H9 (cell line): Measurements from ENCODE around the gene HS6ST3. TPM values are rescaled to one million over a fixed set of nuclear protein-coding genes. Genes with fewer than 3 reads are reported as not detected.

Experiments
- DNase-seq: peaks from one replicate; pipeline ENCODE4 v3.0.0-alpha.2; 2017
- H2AFZ ChIP-seq: one replicate; pipeline ENCODE4 v1.6.1; 2013; ENCODE audit warnings: mild to moderate bottlenecking, low read length, control low read depth, moderate library complexity
- H2AK5ac ChIP-seq: 2 replicates; pipeline ENCODE4 v1.6.1; 2013; ENCODE audit warnings: low read length, control low read depth, mixed read lengths; ENCODE audit not compliant: insufficient read length
- H2BK120ac ChIP-seq: one replicate; pipeline ENCODE4 v1.6.1; 2013; ENCODE audit warnings: low read depth, mild to moderate bottlenecking, low read length, control low read depth, inconsistent platforms; ENCODE audit not compliant: poor library complexity, severe bottlenecking
- H2BK12ac ChIP-seq: 2 replicates; pipeline ENCODE4 v1.6.1; 2013; ENCODE audit warnings: low read length, control low read depth, mixed read lengths, low read depth; ENCODE audit not compliant: insufficient read length
- H2BK15ac ChIP-seq: 2 replicates; pipeline ENCODE4 v1.6.1; 2013; ENCODE audit warnings: low read depth, low read length, control low read depth
- H2BK20ac ChIP-seq: one replicate; pipeline ENCODE4 v1.6.1; 2013; ENCODE audit warnings: low read depth, mild to moderate bottlenecking, low read length, control low read depth, inconsistent platforms; ENCODE audit not compliant: poor library complexity, severe bottlenecking
- H2BK5ac ChIP-seq: 2 replicates; pipeline ENCODE4 v1.6.1; 2013; ENCODE audit warnings: low read length, control low read depth, mixed read lengths; ENCODE audit not compliant: insufficient read length
- H3K14ac ChIP-seq: 2 replicates; pipeline ENCODE4 v1.6.1; 2013; ENCODE audit warnings: low read length, control low read depth; ENCODE audit not compliant: insufficient read depth
- H3K18ac ChIP-seq: 2 replicates; pipeline ENCODE4 v1.6.1; 2013; ENCODE audit warnings: low read depth, mild to moderate bottlenecking, mixed read lengths, low read length, control low read depth; ENCODE audit not compliant: insufficient read length
- H3K23ac ChIP-seq: 2 replicates; pipeline ENCODE4 v1.6.1; 2013; ENCODE audit warnings: low read length, control low read depth, mixed read lengths, low read depth; ENCODE audit not compliant: insufficient read length
- H3K23me2 ChIP-seq: 2 replicates; pipeline ENCODE4 v1.6.1; 2013; ENCODE audit warnings: low read depth, mild to moderate bottlenecking, mixed read lengths, low read length, control low read depth; ENCODE audit not compliant: insufficient read length, poor library complexity, severe bottlenecking
- H3K27ac ChIP-seq: 2 replicates; pipeline ENCODE4 v1.5.1; 2013; ENCODE audit warnings: low read length, control low read depth, mixed read lengths, low read depth; ENCODE audit not compliant: insufficient read length
- H3K27me3 ChIP-seq: 2 replicates; pipeline ENCODE4 v1.6.1; 2013; ENCODE audit warnings: low read length, control low read depth, inconsistent platforms; ENCODE audit not compliant: insufficient read depth
- H3K4ac ChIP-seq: 2 replicates; pipeline ENCODE4 v1.6.1; 2013; ENCODE audit warnings: low read depth, mild to moderate bottlenecking, control low read depth, inconsistent platforms, low read length, moderate library complexity
- H3K4me1 ChIP-seq: 2 replicates; pipeline ENCODE4 v1.6.1; 2013; ENCODE audit warnings: low read length, control low read depth, inconsistent platforms; ENCODE audit not compliant: insufficient read depth
- H3K4me2 ChIP-seq: 2 replicates; pipeline ENCODE4 v1.6.1; 2013; ENCODE audit warnings: low read length, control low read depth, mixed read lengths; ENCODE audit not compliant: insufficient read length, insufficient read depth
- H3K56ac ChIP-seq: 2 replicates; pipeline ENCODE4 v1.6.1; 2013; ENCODE audit warnings: low read depth, mild to moderate bottlenecking, mixed read lengths, low read length, control low read depth; ENCODE audit not compliant: insufficient read length
- H3K79me1 ChIP-seq: 2 replicates; pipeline ENCODE4 v1.6.1; 2013; ENCODE audit warnings: low read depth, mild to moderate bottlenecking, moderate library complexity, low read length, control low read depth, inconsistent platforms; ENCODE audit not compliant: insufficient read depth, poor library complexity, severe bottlenecking
- H3K79me2 ChIP-seq: 2 replicates; pipeline ENCODE4 v1.6.1; 2013; ENCODE audit warnings: low read length, control low read depth, inconsistent platforms; ENCODE audit not compliant: insufficient read depth
- H3K9ac ChIP-seq: 2 replicates; pipeline ENCODE4 v1.6.1; 2013; ENCODE audit warnings: low read length, control low read depth, mixed read lengths; ENCODE audit not compliant: insufficient read length; ENCODE audit errors: extremely low read depth
- H3K9me3 ChIP-seq: one replicate; pipeline ENCODE4 v1.6.1; 2013; ENCODE audit warnings: low read depth, low read length, inconsistent platforms; ENCODE audit not compliant: control insufficient read depth
- H3T11ph ChIP-seq: one replicate; pipeline ENCODE4 v1.6.1; 2013; ENCODE audit warnings: mild to moderate bottlenecking, low read length, control low read depth, inconsistent platforms
- H4K20me1 ChIP-seq: one replicate; pipeline ENCODE4 v1.6.1; 2013; ENCODE audit not compliant: control insufficient read depth, insufficient read length, insufficient read depth
- H4K5ac ChIP-seq: 2 replicates; pipeline ENCODE4 v1.6.1; 2013; ENCODE audit warnings: low read depth, mild to moderate bottlenecking, mixed read lengths, low read length, control low read depth; ENCODE audit not compliant: insufficient read length
- H4K8ac ChIP-seq: replicated peaks from 2 replicates; pipeline ENCODE4 v1.6.1; 2013; ENCODE audit warnings: low read length, control low read depth, mixed read lengths, low read depth; ENCODE audit not compliant: insufficient read length
- H4K91ac ChIP-seq: 2 replicates; pipeline ENCODE4 v1.6.1; 2013; ENCODE audit warnings: low read depth, mild to moderate bottlenecking, moderate library complexity, mixed read lengths, low read length, control low read depth; ENCODE audit not compliant: insufficient read length
- H3K27ac Mint-ChIP-seq, 3 experiments: 2 replicates in 2 of 3; 3 replicates in 1 of 3; pipeline ENCODE4 v1.8.0; 2020 to 2021; ENCODE audit warnings: mixed read lengths in 3 of 3, mild to moderate bottlenecking in 1 of 3, moderate library complexity in 1 of 3
- H3K27me3 Mint-ChIP-seq: 2 replicates; pipeline ENCODE4 v1.8.0; 2021; ENCODE audit warnings: low read depth, mild to moderate bottlenecking, moderate library complexity, mixed read lengths
- H3K36me3 Mint-ChIP-seq, 3 experiments: 2 replicates in 2 of 3; 3 replicates in 1 of 3; pipeline ENCODE4 v1.8.0; 2020 to 2021; ENCODE audit warnings: low read depth in 3 of 3, mixed read lengths in 3 of 3; ENCODE audit not compliant: insufficient read depth in 1 of 3
- H3K4me1 Mint-ChIP-seq, 2 experiments: 2 replicates each; pipeline ENCODE4 v1.8.0; 2020; ENCODE audit warnings: mixed read lengths in 2 of 2
- H3K4me3 Mint-ChIP-seq, 2 experiments: 2 replicates in 1 of 2; 3 replicates in 1 of 2; pipeline ENCODE4 v1.8.0; 2020 to 2021; ENCODE audit warnings: mild to moderate bottlenecking in 2 of 2, mixed read lengths in 2 of 2, moderate library complexity in 1 of 2
- H3K9me3 Mint-ChIP-seq, 2 experiments: 2 replicates in 1 of 2; 3 replicates in 1 of 2; pipeline ENCODE4 v1.8.0; 2020; ENCODE audit warnings: mild to moderate bottlenecking in 2 of 2, mixed read lengths in 2 of 2, moderate library complexity in 1 of 2
- CTCF ChIP-seq: fragments of 200-600 bp; sonication (generic); conservative IDR thresholded peaks from 3 replicates; pipeline ENCODE4 v1.8.0; 2021; ENCODE audit warnings: antibody characterized with exemption, mild to moderate bottlenecking
- WGBS: extraction: QIAGEN DNeasy Blood & Tissue Kit; methylation state at CpG from one replicate; pipeline ENCODE4 v1.1.7; 2013; ENCODE audit warnings: missing lambda C conversion rate, low lambda C conversion rate, mixed read lengths; ENCODE audit not compliant: insufficient read length; ENCODE audit errors: extremely low coverage; 5-methylcytosine and 5-hydroxymethylcytosine counted together
- total RNA-seq: library from RNA; stranded (reverse); gene quantifications from 2 replicates; pipeline ENCODE4 v1.2.1, GENCODE V29; 2021

The HS6ST3 gene
- total RNA-seq, 1 experiment from 2014 or later, result 0.44 TPM

- Histone ChIP-seq H3K56ac (no peak overlapping the region), H3K23ac (no peak overlapping the region), H3K27ac (no peak overlapping the region), H2BK20ac (no peak overlapping the region), H3K14ac (no peak overlapping the region), H2BK15ac (no peak overlapping the region), H2AFZ (no peak overlapping the region), H3K9me3 (no peaks in the 10 kb centered on the region), H2AK5ac (no peak overlapping the region), H4K20me1 (no peaks in the 10 kb centered on the region), H3K18ac (no peak overlapping the region), H4K8ac (no peak overlapping the region), H3T11ph (peak overlapping the region; percentile 2), H4K5ac (no peak overlapping the region), H3K9ac (no peak overlapping the region), H3K23me2 (no peaks in the 10 kb centered on the region), H3K4ac (no peak overlapping the region), H3K4me1 (peaks cover 2% of the 10 kb centered on the region; the same call in 1 of the 2 replicates), H3K79me2 (no peaks in the 10 kb centered on the region), H2BK120ac (no peak overlapping the region), H3K79me1 (no peaks in the 10 kb centered on the region), H3K27me3 (no peaks in the 10 kb centered on the region), H2BK5ac (no peak overlapping the region), H4K91ac (no peak overlapping the region), H2BK12ac (no peak overlapping the region), H3K4me2 (no peak overlapping the region)
- no CpG with 5 or more reads among the region's 1 CpG for WGBS
- peaks cover 0 to 1% (median 0%) of the 10 kb centered on the region in 3 experiments; a peak in 2 of 7 replicates for H3K36me3 Mint-ChIP-seq
- H3K9me3 Mint-ChIP-seq, result peaks cover under 1% of the 10 kb centered on the region in 2 experiments; a peak in 1 of 5 replicates
- no peak for TF ChIP-seq CTCF
- peaks cover 4 to 10% of the 10 kb centered on the region in 2 experiments for H3K4me1 Mint-ChIP-seq
- no peak for DNase-seq
- no peaks in the 10 kb centered on the region; the same call in 1 of the 2 replicates for H3K27me3 Mint-ChIP-seq
- H3K4me3 Mint-ChIP-seq, result no peak overlapping the region
- no peak overlapping the region; a peak in 2 of 7 replicates for H3K27ac Mint-ChIP-seq
These were observed 195.8 kb downstream of the HS6ST3 start for GRCh38 chr13:96285729-96286128.
